Hepatocyte (in vitro differentiated cells): ENCODE results near the gene LCE1F. TPM values are rescaled to one million over a fixed set of nuclear protein-coding genes. Genes with fewer than 3 reads are reported as not detected.

Source experiments
- DNase-seq: peaks from one replicate; pipeline ENCODE4 v3.0.0-alpha.2; 2016; ENCODE audit warnings: low spot score
- H2AFZ ChIP-seq: fragments of 200-600 bp; sonication (generic); 2 replicates; pipeline ENCODE4 v1.6.0; 2016; ENCODE audit warnings: antibody characterized with exemption, mild to moderate bottlenecking
- H3K27ac ChIP-seq: fragments of 200-600 bp; sonication (generic); 2 replicates; pipeline ENCODE4 v1.5.1; 2016; ENCODE audit warnings: mild to moderate bottlenecking
- H3K27me3 ChIP-seq: fragments of 200-600 bp; sonication (generic); 2 replicates; pipeline ENCODE4 v1.6.1; 2016
- H3K36me3 ChIP-seq: fragments of 200-600 bp; sonication (generic); replicated peaks from 2 replicates; pipeline ENCODE4 v1.5.1; 2016; ENCODE audit warnings: low read depth; ENCODE audit not compliant: insufficient read depth
- H3K4me1 ChIP-seq: fragments of 200-600 bp; sonication (generic); 2 replicates; pipeline ENCODE4 v1.5.1; 2016; ENCODE audit warnings: mild to moderate bottlenecking, moderate library complexity; ENCODE audit not compliant: insufficient read depth
- H3K4me2 ChIP-seq: fragments of 200-600 bp; sonication (generic); 2 replicates; pipeline ENCODE4 v1.6.0; 2016
- H3K4me3 ChIP-seq: fragments of 200-600 bp; sonication (generic); 2 replicates; pipeline ENCODE4 v1.5.1; 2016; ENCODE audit warnings: mild to moderate bottlenecking
- H3K79me2 ChIP-seq: fragments of 200-600 bp; sonication (generic); 2 replicates; pipeline ENCODE4 v1.6.0; 2017; ENCODE audit warnings: mild to moderate bottlenecking
- H3K9me2 ChIP-seq: fragments of 200-600 bp; sonication (generic); replicated peaks from 2 replicates; pipeline ENCODE4 v1.6.0; 2017; ENCODE audit warnings: mild to moderate bottlenecking; ENCODE audit not compliant: insufficient read depth
- H3K9me3 ChIP-seq: fragments of 200-600 bp; sonication (generic); 2 replicates; pipeline ENCODE4 v1.5.1; 2016; ENCODE audit warnings: low read depth, mild to moderate bottlenecking
- H4K20me1 ChIP-seq: fragments of 200-600 bp; sonication (generic); 2 replicates; pipeline ENCODE4 v1.6.0; 2016; ENCODE audit warnings: mild to moderate bottlenecking; ENCODE audit not compliant: insufficient read depth, poor library complexity, severe bottlenecking
- CTCF ChIP-seq: fragments of 200-600 bp; sonication (generic); IDR thresholded peaks from 2 replicates; pipeline ENCODE4 v1.5.1; 2016; ENCODE audit warnings: antibody characterized with exemption, mild to moderate bottlenecking; ENCODE audit not compliant: poor library complexity
- EZH2 ChIP-seq: fragments of 200-600 bp; sonication (generic); IDR thresholded peaks from 2 replicates; pipeline ENCODE4 v1.6.1; 2016; ENCODE audit warnings: antibody characterized with exemption, mild to moderate bottlenecking, borderline replicate concordance
- EZH2phosphoT487 ChIP-seq: fragments of 200-600 bp; sonication (generic); IDR thresholded peaks from one replicate; pipeline ENCODE4 v1.6.1; 2018; ENCODE audit warnings: antibody characterized with exemption, mild to moderate bottlenecking, low read depth, moderate library complexity; ENCODE audit not compliant: unreplicated experiment, severe bottlenecking
- WGBS: methylation state at CpG from one replicate; pipeline ENCODE4 v1.1.6; 2016; ENCODE audit warnings: low lambda C conversion rate; ENCODE audit errors: missing lambda C conversion rate; 5-methylcytosine and 5-hydroxymethylcytosine counted together
- polyA plus RNA-seq: library from polyadenylated mRNA; unstranded; fragments of >200 nt; fragmentation: Nextera tagmentation; extraction: Ambion mirVana; gene quantifications from 2 replicates; pipeline ENCODE4 v1.2.1, GENCODE V29; 2016
- total RNA-seq: library from RNA; depleted of rRNA; stranded (reverse); fragments of >200 nt; gene quantifications from 2 replicates; pipeline ENCODE4 v1.2.3, GENCODE V29; 2014

Gene LCE1F
- total and polyA plus RNA-seq, 2 experiments from 2014 or later: not detected

GRCh38 chr1:152758636-152759035 lies 16.3 kb upstream of the LCE1F start:
- TF ChIP-seq EZH2 (no peak), EZH2phosphoT487 (no peak), CTCF (no peak)
- Histone ChIP-seq H3K27me3 (no peaks in the 10 kb centered on the region), H3K9me2 (no peaks in the 10 kb centered on the region), H3K27ac (no peak overlapping the region), H3K4me1 (no peaks in the 10 kb centered on the region), H4K20me1 (no peaks in the 10 kb centered on the region), H2AFZ (no peak overlapping the region), H3K79me2 (no peaks in the 10 kb centered on the region), H3K9me3 (no peaks in the 10 kb centered on the region), H3K4me3 (no peak overlapping the region), H3K36me3 (no peaks in the 10 kb centered on the region), H3K4me2 (no peak overlapping the region)
- WGBS: 47% methylated on average over 4 of the region's 4 CpGs
- DNase-seq: no peak

GRCh38 chr1:152759453-152760173 lies 15.3 kb upstream of the LCE1F start:
- Histone ChIP-seq H4K20me1 (no peaks in the 10 kb centered on the region), H3K27me3 (no peaks in the 10 kb centered on the region), H3K79me2 (no peaks in the 10 kb centered on the region), H3K4me1 (no peaks in the 10 kb centered on the region), H3K9me2 (no peaks in the 10 kb centered on the region), H2AFZ (no peak overlapping the region), H3K4me3 (no peak overlapping the region), H3K9me3 (no peaks in the 10 kb centered on the region), H3K27ac (no peak overlapping the region), H3K36me3 (no peaks in the 10 kb centered on the region), H3K4me2 (no peak overlapping the region)
- TF ChIP-seq CTCF (no peak), EZH2phosphoT487 (no peak), EZH2 (no peak)
- no peak for DNase-seq
- WGBS: 85% methylated on average over 8 of the region's 8 CpGs

GRCh38 chr1:152760551-152761190 lies 14.3 kb upstream of the LCE1F start:
- Histone ChIP-seq H3K36me3 (no peaks in the 10 kb centered on the region), H3K4me1 (no peaks in the 10 kb centered on the region), H2AFZ (no peak overlapping the region), H4K20me1 (no peaks in the 10 kb centered on the region), H3K4me2 (no peak overlapping the region), H3K9me3 (no peaks in the 10 kb centered on the region), H3K9me2 (no peaks in the 10 kb centered on the region), H3K27ac (no peak overlapping the region), H3K27me3 (no peaks in the 10 kb centered on the region), H3K4me3 (no peak overlapping the region), H3K79me2 (no peaks in the 10 kb centered on the region)
- DNase-seq: no peak
- 85% methylated on average over 31 of the region's 31 CpGs for whole genome bisulfite sequencing
- no peak for TF ChIP-seq EZH2
- TF ChIP-seq EZH2phosphoT487: no peak
- TF ChIP-seq CTCF: no peak
